GM19438 (cell line): ENCODE data around the gene FBXO11.

ENCODE experiments used
- ATAC-seq: cut with Tn5 transposase; IDR thresholded peaks from one replicate; pipeline ENCODE4 v1.9.1; 2021; ENCODE audit warnings: low read depth; ENCODE audit not compliant: unreplicated experiment

FBXO11 gene

GRCh38 chr2:47741637-47742036 is 164.7 kb downstream of the FBXO11 start:
- no peak for ATAC-seq

GRCh38 chr2:47741101-47741500 is 165.2 kb downstream of the FBXO11 start:
- ATAC-seq: no peak
